ENCODE measurements around the gene TLCD4. TPM values are rescaled to one million over a fixed set of nuclear protein-coding genes. Genes with fewer than 3 reads are reported as not detected.
A peak's percentile ranks its signal among the peaks of the same experiment; 100 is the strongest.

The TLCD4 gene
- total RNA-seq (2021; fragmentation: NEBNext Ultra II Directional; extraction: Animal tissue kit (Norgen Biotek cat#: 25700)) (3.5 and 4.2 TPM in 2 replicates), polyA plus RNA-seq (2011; rRNA removed) (0.30 and 0.79 TPM in 2 replicates), polyA minus RNA-seq (2011; rRNA and poly(A)+ RNA removed) (1.0 and 3.1 TPM in 2 replicates)
- 0.78 TPM for polyA plus RNA-seq (2011; cell fraction: cytosol; rRNA removed)
- polyA plus RNA-seq (2011; cell fraction: nucleus; rRNA removed): 0.21 TPM
- 0.63 to 1.3 TPM (median 0.84 TPM) in 4 replicates for polyA plus RNA-seq (2012, experiment 1 of 2)
- polyA plus RNA-seq (2012, experiment 2 of 2): 0.79 TPM
- 2.2 TPM for polyA plus RNA-seq (2013, experiment 1 of 2)
- polyA plus RNA-seq (2013, experiment 2 of 2): 2.0 TPM
- 1.5 TPM for polyA minus RNA-seq (2011; cell fraction: cytosol; rRNA and poly(A)+ RNA removed)
- 3.1 TPM for polyA minus RNA-seq (2011; cell fraction: nucleus; rRNA and poly(A)+ RNA removed)
- long read RNA-seq, experiment 1: 0 reads
- long read RNA-seq, experiment 2: 0 reads

GRCh38 chr1:95117207-95118066 is at the start of gene TLCD4:
TSS of gene TLCD4 (plus strand) at chr1:95117355. CDS start at chr1:95143902, 26,547 bp downstream.
- no peak within 1 kb of the TSS for H4K5ac ChIP-seq (ENCODE audit: insufficient read length, low read depth, low read length)
- no peak within 1 kb of the TSS for H2BK12ac ChIP-seq (ENCODE audit: low read depth, low read length)
- H3K4me3 ChIP-seq (ENCODE audit: extremely low read depth in 1 of 4, insufficient read depth in 2 of 4, low read depth in 3 of 4, low read length in 4 of 4): peak within 1 kb of the TSS; percentile 70 to 86 (median 78)
- H3K9ac ChIP-seq (replicated peaks in 1 of 4; ENCODE audit: extremely low read depth in 1 of 4, low read depth in 3 of 4, low read length in 3 of 4): peak within 1 kb of the TSS in 3 of 4 experiments; percentile 38 to 62 (median 43); a peak in 5 of 7 replicates
- H3K23me2 ChIP-seq (ENCODE audit: low read depth, low read length): peaks cover 4% of the 10 kb centered on the region; the same call in 1 of the 2 replicates
- H2BK120ac ChIP-seq (replicated peaks; ENCODE audit: low read depth, low read length): no peak within 1 kb of the TSS
- H2BK20ac ChIP-seq (ENCODE audit: low read length): no peak within 1 kb of the TSS
- H2BK15ac ChIP-seq (ENCODE audit: low read length): no peak within 1 kb of the TSS
- FAIRE-seq: no peak
- no peaks in the 10 kb centered on the region for H3K79me1 ChIP-seq (ENCODE audit: low read depth, low read length)
- peak; percentile 41 to 87 for DNase-seq (ENCODE audit: low read depth in 1 of 2, low spot score in 2 of 2)
- peak within 1 kb of the TSS; percentile 6 to 93 for H3K4me2 ChIP-seq (ENCODE audit: insufficient read depth in 1 of 2, low read depth in 2 of 2, low read length in 2 of 2)
- ChIA-PET CTCF (ENCODE audit: partially characterized antibody) (interaction anchor here (0.6 to 5.5 kb wide), 22 partner anchors 9 to 427 kb away, joined by 3 to 46 read pairs (median 4); partner anchors contain the start of genes ALG14 and RWDD3), POLR2A (ENCODE audit: partially characterized antibody) (interaction anchor here (0.8 to 1.8 kb wide), 9 partner anchors 9 to 117 kb away, joined by 3 to 9 read pairs (median 3); partner anchors contain the start of genes ALG14 and RWDD3)
- H3K18ac ChIP-seq (ENCODE audit: extremely low read depth, low read length): peak within 1 kb of the TSS; percentile 24; the same call in 1 of the 2 replicates
- H3K56ac ChIP-seq (replicated peaks; ENCODE audit: insufficient read length, low read depth, low read length): no peak within 1 kb of the TSS
- H3K9me3 ChIP-seq (ENCODE audit: insufficient read depth in 2 of 2, low read depth in 1 of 2, low read length in 1 of 2): no peaks in the 10 kb centered on the region
- peaks cover 0 to 2% of the 10 kb centered on the region in 2 experiments for H4K20me1 ChIP-seq (replicated peaks in 1 of 2; ENCODE audit: control insufficient read depth in 1 of 2, insufficient read depth in 2 of 2, low read length in 2 of 2)
- H3K79me2 ChIP-seq (ENCODE audit: control insufficient read depth in 1 of 2, insufficient read depth in 2 of 2, low read length in 2 of 2): no peaks in the 10 kb centered on the region
- H3K36me3 ChIP-seq (ENCODE audit: control insufficient read depth in 2 of 4, insufficient read depth in 4 of 4, low read length in 3 of 4): no peaks in the 10 kb centered on the region
- H3K4me1 ChIP-seq (replicated peaks in 1 of 4; ENCODE audit: control insufficient read depth in 3 of 4, insufficient read depth in 4 of 4, low read length in 3 of 4): no peaks in the 10 kb centered on the region; a peak in 1 of 7 replicates
- peak within 1 kb of the TSS; percentile 79; the same call in 1 of the 2 replicates for H4K8ac ChIP-seq (ENCODE audit: extremely low read depth, insufficient read depth, low read length)
- peaks cover 0 to 4% (median 2%) of the 10 kb centered on the region in 4 experiments; a peak in 3 of 7 replicates for H3K27me3 ChIP-seq (replicated peaks in 1 of 4; ENCODE audit: control insufficient read depth in 3 of 4, extremely low read depth in 1 of 4, insufficient read depth in 3 of 4, low read length in 3 of 4)
- no peak within 1 kb of the TSS for H3K27ac ChIP-seq (ENCODE audit: low read depth, low read length)
- peak within 1 kb of the TSS; percentile 96 for H2AFZ ChIP-seq (ENCODE audit: low read length)
- H3K23ac ChIP-seq (ENCODE audit: insufficient read length): no peak within 1 kb of the TSS
- no peak within 1 kb of the TSS for H4K91ac ChIP-seq (replicated peaks; ENCODE audit: insufficient read length, low read length)
- no peak within 1 kb of the TSS for H2BK5ac ChIP-seq (ENCODE audit: low read depth, low read length)
- no peak within 1 kb of the TSS for H2AK5ac ChIP-seq (ENCODE audit: low read depth, low read length)
- no peak within 1 kb of the TSS for H3K14ac ChIP-seq (ENCODE audit: insufficient read length)
- no peak within 1 kb of the TSS for H3K4ac ChIP-seq (replicated peaks; ENCODE audit: insufficient read length, low read depth, low read length)
- WGBS, 2 experiments (ENCODE audit: extremely low coverage in 1 of 2, insufficient coverage in 1 of 2, insufficient read length in 1 of 2, insufficient replicate concordance in 2 of 2, low coverage in 1 of 2, low lambda C conversion rate in 2 of 2, missing lambda C conversion rate in 1 of 2): 1% methylated on average over 67 of the region's 108 CpGs; no CpG with 5 or more reads in 1 of the 2 experiments
- TF ChIP-seq PHF8 (conservative IDR thresholded peaks at IDR 0.05; ENCODE audit: low read depth, low read length) (peak; percentile 66), TAF1 (IDR thresholded peaks at IDR 0.05; ENCODE audit: low read depth, low read length) (peak; percentile 34; the same call in 1 of the 2 replicates), SIX5 (IDR thresholded peaks at IDR 0.05; ENCODE audit: low read depth, low read length) (no peak), CBX5 (IDR thresholded peaks at IDR 0.05; ENCODE audit: low read depth, low read length) (no peak), MAFK (IDR thresholded peaks at IDR 0.05; ENCODE audit: low read depth, low read length) (no peak), SP2 (IDR thresholded peaks at IDR 0.05; ENCODE audit: low read length) (no peak), USF2 (IDR thresholded peaks at IDR 0.05; ENCODE audit: low read length) (no peak), KDM4A (IDR thresholded peaks at IDR 0.05; ENCODE audit: low read depth, low read length, severe bottlenecking) (peak; percentile 96)

Measured in H1 (cell line).